ENCODE data around the gene FARSB. TPM values are rescaled to one million over a fixed set of nuclear protein-coding genes. Genes with fewer than 3 reads are reported as not detected.

Gene FARSB
- total RNA-seq, 4 donors from 2014 or later: 9.7 to 26.8 (median 20.9) TPM

DNA sequence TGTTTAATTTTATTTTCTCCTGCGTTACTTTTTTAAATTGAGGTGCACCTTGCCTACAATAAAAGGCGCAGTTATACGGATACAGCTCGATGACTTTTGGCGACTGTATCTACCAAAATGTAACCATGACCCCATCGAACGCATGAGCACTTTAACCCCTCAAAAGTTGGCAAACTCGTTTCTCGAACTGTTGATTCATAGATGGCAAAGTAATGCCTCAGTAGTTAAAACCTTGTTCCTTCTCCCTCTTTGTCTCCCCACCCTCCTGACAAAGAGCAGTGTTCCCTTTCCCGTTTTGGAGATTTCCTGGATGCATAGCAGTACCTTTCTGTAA is 16.1 kb upstream of the FARSB start:
- WGBS, 2 donors: 12% methylated on average over 10 of the region's 10 CpGs
- peak overlapping the region; percentile 30 to 68 (median 44) for H3K4me3 ChIP-seq
- DNase-seq: no peak

GRCh38 chr2:222671259-222672067 is 15.6 kb upstream of the FARSB start, which contains the start of gene MOGAT1:
MOGAT1 (plus strand) TSS chr2:222671658; CDS start chr2:222671786, 128 bp downstream.
- no peak for DNase-seq
- WGBS, 2 donors: 4 to 11% methylated on average over 14 to 18 of the region's 66 CpGs
- peaks cover 0 to 27% (median 0%) of the 10 kb centered on the region in 4 donors for H3K27me3 ChIP-seq
- peak within 1 kb of the TSS; percentile 30 to 68 (median 44) for H3K4me3 ChIP-seq
- peaks cover 7 to 20% (median 13%) of the 10 kb centered on the region in 3 donors for H3K4me1 ChIP-seq
- no peaks in the 10 kb centered on the region for H3K36me3 ChIP-seq
- intact Hi-C loops (cut with DNase I): no loop called here
- no peaks in the 10 kb centered on the region for H3K9me3 ChIP-seq
- H3K27ac ChIP-seq: no peak within 1 kb of the TSS
- TF ChIP-seq CTCF (IDR thresholded peaks at IDR 0.05) (no peak), POLR2A (IDR thresholded peaks at IDR 0.05) (no peak)

More for the DNA sequence above, 16.1 kb upstream of the FARSB start:
- no peaks in the 10 kb centered on the region for H3K9me3 ChIP-seq
- H3K4me1 ChIP-seq: peaks cover 7 to 20% (median 13%) of the 10 kb centered on the region in 3 donors
- no peak overlapping the region for H3K27ac ChIP-seq
- intact Hi-C loops (cut with DNase I): no loop called here
- H3K27me3 ChIP-seq: peaks cover 0 to 27% (median 0%) of the 10 kb centered on the region in 4 donors
- no peak for TF ChIP-seq CTCF (IDR thresholded peaks at IDR 0.05)
- no peak for TF ChIP-seq POLR2A (IDR thresholded peaks at IDR 0.05)
- no peaks in the 10 kb centered on the region for H3K36me3 ChIP-seq

- Histone ChIP-seq H3K9me3 (no peaks in the 10 kb centered on the region), H3K27ac (no peak overlapping the region), H3K27me3 (peaks cover 0 to 27% (median 0%) of the 10 kb centered on the region in 4 donors), H3K4me1 (peaks cover 7 to 20% (median 13%) of the 10 kb centered on the region in 3 donors), H3K36me3 (no peaks in the 10 kb centered on the region), H3K4me3 (no peak overlapping the region)
- TF ChIP-seq POLR2A (IDR thresholded peaks at IDR 0.05) (no peak), CTCF (IDR thresholded peaks at IDR 0.05) (no peak)
- no peak for DNase-seq
- 66 to 75% methylated on average over 9 of the region's 9 CpGs for WGBS, 2 donors
- intact Hi-C loops (cut with DNase I): no loop called here
Observed at GRCh38 chr2:222670191-222671038, 14.5 kb upstream of the FARSB start.

DNA sequence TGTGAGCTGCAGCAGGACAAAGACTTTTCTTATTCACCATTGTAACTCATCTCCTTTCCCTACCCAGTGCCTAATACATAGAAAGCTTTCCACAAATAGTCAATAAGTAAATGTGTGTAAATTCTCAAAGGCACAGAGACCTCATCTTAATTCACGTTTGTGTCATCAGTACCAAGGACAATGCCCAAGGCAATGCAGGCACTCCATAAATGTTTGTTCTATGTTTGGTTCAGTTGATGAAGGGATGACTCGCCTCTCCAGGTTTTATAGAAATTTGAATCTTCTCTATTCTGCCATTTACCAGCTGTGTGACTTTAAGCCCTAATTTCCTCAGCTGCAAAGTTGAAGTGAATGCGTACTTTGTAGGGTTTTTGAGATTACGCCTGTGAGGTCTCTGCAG is 13.5 kb upstream of the FARSB start:
- Histone ChIP-seq H3K4me1 (peaks cover 7 to 20% (median 13%) of the 10 kb centered on the region in 3 donors), H3K27me3 (peaks cover 0 to 27% (median 0%) of the 10 kb centered on the region in 4 donors), H3K4me3 (no peak overlapping the region), H3K9me3 (no peaks in the 10 kb centered on the region), H3K27ac (no peak overlapping the region), H3K36me3 (no peaks in the 10 kb centered on the region)
- intact Hi-C loops (cut with DNase I): no loop called here
- no peak for DNase-seq
- TF ChIP-seq POLR2A (IDR thresholded peaks at IDR 0.05): no peak
- TF ChIP-seq CTCF (IDR thresholded peaks at IDR 0.05): no peak
- 63 to 64% methylated on average over 4 of the region's 4 CpGs for WGBS, 2 donors
